Loucy (cell line): Measurements from ENCODE around the gene TTC31.

ENCODE experiments used
- CTCF ChIP-seq: fragments of 200-600 bp; sonication (generic); conservative IDR thresholded peaks from 2 replicates; pipeline ENCODE4 v1.5.1; 2014; ENCODE audit warnings: mild to moderate bottlenecking, antibody characterized with exemption, low read length
- EZH2phosphoT487 ChIP-seq: fragments of 200-600 bp; IDR thresholded peaks from 2 replicates; pipeline ENCODE4 v1.6.1; 2018; ENCODE audit warnings: antibody characterized with exemption, mild to moderate bottlenecking, moderate library complexity, borderline replicate concordance

- TF ChIP-seq CTCF (no peak), EZH2phosphoT487 (no peak)
Observed at GRCh38 chr2:74439373-74439772, 43.5 kb upstream of the TTC31 start.
